ENCODE data around the gene OR12D3.

DNA sequence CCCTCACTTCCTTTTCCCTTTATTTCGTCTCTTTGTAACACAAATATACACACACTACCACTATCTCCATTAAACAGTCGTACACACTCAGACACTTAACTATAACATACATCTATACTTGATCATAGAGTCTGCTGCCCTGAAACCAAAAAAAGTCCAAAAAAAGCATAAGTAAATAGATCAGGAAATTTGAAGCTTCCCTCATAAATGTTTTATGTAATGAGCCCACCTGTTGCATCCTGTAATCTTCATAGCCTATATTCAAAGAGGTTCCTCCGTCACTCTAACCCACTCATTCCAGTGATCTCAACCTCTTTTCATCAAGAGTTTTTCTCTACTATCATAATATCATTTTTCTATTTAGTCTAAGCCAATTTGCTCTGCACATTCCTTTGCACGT is 13.4 kb upstream of the OR12D3 start:
- TF ChIP-seq USF1 (CRISPR knock-in tag; IDR thresholded peaks at IDR 0.05): no peak
- TF ChIP-seq, protein P1, sequence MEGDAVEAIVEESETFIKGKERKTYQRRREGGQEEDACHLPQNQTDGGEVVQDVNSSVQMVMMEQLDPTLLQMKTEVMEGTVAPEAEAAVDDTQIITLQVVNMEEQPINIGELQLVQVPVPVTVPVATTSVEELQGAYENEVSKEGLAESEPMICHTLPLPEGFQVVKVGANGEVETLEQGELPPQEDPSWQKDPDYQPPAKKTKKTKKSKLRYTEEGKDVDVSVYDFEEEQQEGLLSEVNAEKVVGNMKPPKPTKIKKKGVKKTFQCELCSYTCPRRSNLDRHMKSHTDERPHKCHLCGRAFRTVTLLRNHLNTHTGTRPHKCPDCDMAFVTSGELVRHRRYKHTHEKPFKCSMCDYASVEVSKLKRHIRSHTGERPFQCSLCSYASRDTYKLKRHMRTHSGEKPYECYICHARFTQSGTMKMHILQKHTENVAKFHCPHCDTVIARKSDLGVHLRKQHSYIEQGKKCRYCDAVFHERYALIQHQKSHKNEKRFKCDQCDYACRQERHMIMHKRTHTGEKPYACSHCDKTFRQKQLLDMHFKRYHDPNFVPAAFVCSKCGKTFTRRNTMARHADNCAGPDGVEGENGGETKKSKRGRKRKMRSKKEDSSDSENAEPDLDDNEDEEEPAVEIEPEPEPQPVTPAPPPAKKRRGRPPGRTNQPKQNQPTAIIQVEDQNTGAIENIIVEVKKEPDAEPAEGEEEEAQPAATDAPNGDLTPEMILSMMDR (IDR thresholded peaks at IDR 0.05): no peak
- no peak for TF ChIP-seq NFE2L1 (CRISPR knock-in tag; IDR thresholded peaks at IDR 0.05)
- TF ChIP-seq ATF1 (CRISPR knock-in tag; IDR thresholded peaks at IDR 0.05): no peak
- no peak for TF ChIP-seq MLX (CRISPR knock-in tag; IDR thresholded peaks at IDR 0.05)
- TF ChIP-seq, protein P2, sequence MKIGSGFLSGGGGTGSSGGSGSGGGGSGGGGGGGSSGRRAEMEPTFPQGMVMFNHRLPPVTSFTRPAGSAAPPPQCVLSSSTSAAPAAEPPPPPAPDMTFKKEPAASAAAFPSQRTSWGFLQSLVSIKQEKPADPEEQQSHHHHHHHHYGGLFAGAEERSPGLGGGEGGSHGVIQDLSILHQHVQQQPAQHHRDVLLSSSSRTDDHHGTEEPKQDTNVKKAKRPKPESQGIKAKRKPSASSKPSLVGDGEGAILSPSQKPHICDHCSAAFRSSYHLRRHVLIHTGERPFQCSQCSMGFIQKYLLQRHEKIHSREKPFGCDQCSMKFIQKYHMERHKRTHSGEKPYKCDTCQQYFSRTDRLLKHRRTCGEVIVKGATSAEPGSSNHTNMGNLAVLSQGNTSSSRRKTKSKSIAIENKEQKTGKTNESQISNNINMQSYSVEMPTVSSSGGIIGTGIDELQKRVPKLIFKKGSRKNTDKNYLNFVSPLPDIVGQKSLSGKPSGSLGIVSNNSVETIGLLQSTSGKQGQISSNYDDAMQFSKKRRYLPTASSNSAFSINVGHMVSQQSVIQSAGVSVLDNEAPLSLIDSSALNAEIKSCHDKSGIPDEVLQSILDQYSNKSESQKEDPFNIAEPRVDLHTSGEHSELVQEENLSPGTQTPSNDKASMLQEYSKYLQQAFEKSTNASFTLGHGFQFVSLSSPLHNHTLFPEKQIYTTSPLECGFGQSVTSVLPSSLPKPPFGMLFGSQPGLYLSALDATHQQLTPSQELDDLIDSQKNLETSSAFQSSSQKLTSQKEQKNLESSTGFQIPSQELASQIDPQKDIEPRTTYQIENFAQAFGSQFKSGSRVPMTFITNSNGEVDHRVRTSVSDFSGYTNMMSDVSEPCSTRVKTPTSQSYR (CRISPR knock-in tag; IDR thresholded peaks at IDR 0.05): no peak
- TF ChIP-seq ZBTB21 (CRISPR knock-in tag; IDR thresholded peaks at IDR 0.05; ENCODE audit: borderline replicate concordance): no peak
- TF ChIP-seq TEAD4 (CRISPR knock-in tag; IDR thresholded peaks at IDR 0.05): no peak
- TF ChIP-seq FOXJ3 (CRISPR knock-in tag; IDR thresholded peaks at IDR 0.05; ENCODE audit: borderline replicate concordance): no peak
- TF ChIP-seq GTF2I (CRISPR knock-in tag; conservative IDR thresholded peaks at IDR 0.05): no peak
- no peak for TF ChIP-seq USF2 (CRISPR knock-in tag; IDR thresholded peaks at IDR 0.05)
- no peak for TF ChIP-seq SMAD4 (CRISPR knock-in tag; IDR thresholded peaks at IDR 0.05)
- no peak for TF ChIP-seq JUN (CRISPR knock-in tag; IDR thresholded peaks at IDR 0.05)
- TF ChIP-seq TCF7 (CRISPR knock-in tag; IDR thresholded peaks at IDR 0.05; ENCODE audit: low read depth): no peak
